ENCODE measurements around the gene TMEM119. TPM values are rescaled to one million over a fixed set of nuclear protein-coding genes. Genes with fewer than 3 reads are reported as not detected.

TMEM119 gene
- polyA plus RNA-seq, 1 of the 3 experiments (the other 2 are of a cell fraction), result 25.7 TPM

GRCh38 chr12:108560321-108560721 is 37.6 kb downstream of the TMEM119 start:
- no peaks in the 10 kb centered on the region for H3K9me2 ChIP-seq
- peaks cover 12% of the 10 kb centered on the region for H3F3A ChIP-seq (replicated peaks; ENCODE audit: insufficient read depth)
- POLR2A ChIA-PET, result interaction anchor here (1.0 kb wide), 1 partner anchor 19 kb away, joined by 5 read pairs; no protein-coding TSS in a partner anchor
- TF ChIP-seq MXI1 (IDR thresholded peaks at IDR 0.05; ENCODE audit: low read depth, low read length) (peak; percentile 28; the same call in 1 of the 2 replicates), TEAD4 (IDR thresholded peaks at IDR 0.05; ENCODE audit: borderline replicate concordance, insufficient read depth) (no peak)
- H3K36me3 ChIP-seq (replicated peaks in 1 of 2; ENCODE audit: control insufficient read depth in 1 of 2, insufficient read depth in 2 of 2, low read length in 1 of 2), result peaks cover 13 to 20% of the 10 kb centered on the region in 2 experiments
- H2AFZ ChIP-seq (ENCODE audit: low read depth), result no peak overlapping the region
- 2% methylated on average over 12 of the region's 12 CpGs for WGBS (ENCODE audit: low lambda C conversion rate)
- no peaks in the 10 kb centered on the region for H3K9me3 ChIP-seq
- H3K4me1 ChIP-seq (ENCODE audit: control insufficient read depth in 1 of 2, insufficient read depth in 2 of 2, low read depth in 1 of 2, low read length in 1 of 2), result peaks cover 17 to 32% of the 10 kb centered on the region in 2 experiments
- peak overlapping the region; percentile 67 to 97 for H3K4me3 ChIP-seq (ENCODE audit: low read depth in 2 of 2, low read length in 1 of 2)
- no peak for DNase-seq
- H3K9ac ChIP-seq, result peak overlapping the region; percentile 90
- H3K27me3 ChIP-seq (ENCODE audit: insufficient read depth), result no peaks in the 10 kb centered on the region
- CTCF ChIA-PET, result interaction anchor here (1.1 to 16.0 kb wide), 3 partner anchors 11 to 244 kb away, joined by 3 to 503 read pairs (median 9); no protein-coding TSS in a partner anchor
- H4K20me1 ChIP-seq (ENCODE audit: insufficient read depth), result peaks cover 32% of the 10 kb centered on the region
- H3K27ac ChIP-seq (ENCODE audit: low read depth in 2 of 2, low read length in 1 of 2), result peak overlapping the region; percentile 81 to 95; a peak in 2 of 4 replicates
- H3K79me2 ChIP-seq (ENCODE audit: insufficient read depth), result peaks cover 84% of the 10 kb centered on the region
- peak overlapping the region; percentile 92 for H3K4me2 ChIP-seq

GRCh38 chr12:108559748-108560147 is 38.1 kb downstream of the TMEM119 start:
- Histone ChIP-seq H3K79me2 (ENCODE audit: insufficient read depth) (peaks cover 89% of the 10 kb centered on the region), H3K27ac (ENCODE audit: low read depth in 2 of 2, low read length in 1 of 2) (peak overlapping the region in 1 of 2 experiments; percentile 81; a peak in 1 of 4 replicates), H3K4me1 (ENCODE audit: control insufficient read depth in 1 of 2, insufficient read depth in 2 of 2, low read depth in 1 of 2, low read length in 1 of 2) (peaks cover 11 to 27% of the 10 kb centered on the region in 2 experiments; a peak in 3 of 4 replicates), H3K27me3 (ENCODE audit: insufficient read depth) (no peaks in the 10 kb centered on the region), H4K20me1 (ENCODE audit: insufficient read depth) (peaks cover 38% of the 10 kb centered on the region), H2AFZ (ENCODE audit: low read depth) (no peak overlapping the region), H3K36me3 (replicated peaks in 1 of 2; ENCODE audit: control insufficient read depth in 1 of 2, insufficient read depth in 2 of 2, low read length in 1 of 2) (peaks cover 7 to 14% of the 10 kb centered on the region in 2 experiments), H3K9me3 (no peaks in the 10 kb centered on the region), H3K4me3 (ENCODE audit: low read depth in 2 of 2, low read length in 1 of 2) (peak overlapping the region; percentile 67 to 97), H3K4me2 (peak overlapping the region; percentile 92), H3F3A (replicated peaks; ENCODE audit: insufficient read depth) (peaks cover 7% of the 10 kb centered on the region), H3K9ac (peak overlapping the region; percentile 90; the same call in 1 of the 2 replicates), H3K9me2 (no peaks in the 10 kb centered on the region)
- no peak for TF ChIP-seq RFX5 (IDR thresholded peaks at IDR 0.05; ENCODE audit: low read length)
- TF ChIP-seq FOSL2 (IDR thresholded peaks at IDR 0.05; ENCODE audit: borderline replicate concordance, low read depth), result no peak
- TF ChIP-seq TCF12 (IDR thresholded peaks at IDR 0.05), result no peak
- TF ChIP-seq FOXJ3 (CRISPR knock-in tag; IDR thresholded peaks at IDR 0.05), result no peak
- no peak for TF ChIP-seq EZH2phosphoT487 (IDR thresholded peaks at IDR 0.05; ENCODE audit: borderline replicate concordance, low read depth)
- no peak for TF ChIP-seq SIN3A (IDR thresholded peaks at IDR 0.05; ENCODE audit: borderline replicate concordance, low read depth, low read length)
- no peak for TF ChIP-seq TEAD4 (IDR thresholded peaks at IDR 0.05; ENCODE audit: borderline replicate concordance, insufficient read depth)
- no peak for TF ChIP-seq FOXM1 (IDR thresholded peaks at IDR 0.05; ENCODE audit: low read depth)
- TF ChIP-seq ELF1 (IDR thresholded peaks at IDR 0.05), result no peak
- TF ChIP-seq ZBTB33 (IDR thresholded peaks at IDR 0.05; ENCODE audit: borderline replicate concordance, low read depth), result no peak
- no peak for TF ChIP-seq MEF2A (IDR thresholded peaks at IDR 0.05; ENCODE audit: borderline replicate concordance, low read depth)
- no peak for TF ChIP-seq RXRA (IDR thresholded peaks at IDR 0.05; ENCODE audit: borderline replicate concordance, low read depth)
- TF ChIP-seq NFIC (IDR thresholded peaks at IDR 0.05; ENCODE audit: borderline replicate concordance), result no peak
- no peak for TF ChIP-seq TAF1 (IDR thresholded peaks at IDR 0.05; ENCODE audit: borderline replicate concordance, low read depth, low read length)
- TF ChIP-seq GABPA (IDR thresholded peaks at IDR 0.05; ENCODE audit: low read depth), result no peak
- no peak for TF ChIP-seq MAX (IDR thresholded peaks at IDR 0.05; ENCODE audit: low read depth)
- 12% methylated on average over 3 of the region's 3 CpGs for WGBS (ENCODE audit: low lambda C conversion rate)
- CTCF ChIA-PET, result interaction anchor here (1.1 to 16.0 kb wide), 3 partner anchors 10 to 244 kb away, joined by 3 to 503 read pairs (median 9); no protein-coding TSS in a partner anchor
- no peak for DNase-seq
- POLR2A ChIA-PET, result interaction anchor here (0.7 kb wide), 1 partner anchor 345 kb away, joined by 4 read pairs; no protein-coding TSS in a partner anchor
